D341Med (cell line): ENCODE results near the gene TBC1D7.

Source experiments
- DNase-seq: peaks from one replicate; pipeline ENCODE4 v3.0.0; 2012; ENCODE audit warnings: low spot score

TBC1D7 gene

GRCh38 chr6:13272131-13273046 is 55.9 kb downstream of the TBC1D7 start:
- no peak for DNase-seq

DNA sequence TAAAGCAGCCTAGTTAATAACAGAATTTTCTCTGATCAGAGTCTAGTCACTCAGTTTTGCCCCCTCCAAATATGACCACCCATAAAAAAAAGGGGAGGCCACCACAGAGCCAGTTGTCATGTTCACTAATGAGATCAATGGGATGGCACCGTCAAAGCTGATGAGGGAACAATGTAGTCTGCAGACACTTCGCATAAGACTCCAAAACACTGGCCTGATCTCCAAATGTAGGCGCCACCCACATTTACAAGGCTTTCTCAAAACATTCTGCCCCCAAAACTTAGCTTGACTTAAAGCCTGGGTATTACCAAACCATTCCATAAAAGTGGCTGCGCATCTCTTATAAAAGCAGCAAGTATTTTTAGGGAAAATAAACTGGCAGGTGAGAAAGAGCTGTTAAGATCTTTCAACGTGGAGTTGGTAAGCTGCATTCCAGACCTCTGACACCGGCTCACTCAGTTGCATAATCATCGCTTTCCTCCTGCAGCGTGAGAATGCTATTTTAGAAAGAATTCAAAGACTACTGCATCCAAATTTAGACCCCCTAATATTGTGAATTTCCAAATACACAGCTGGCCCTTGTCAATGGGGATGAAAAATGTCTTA is 59.3 kb downstream of the TBC1D7 start:
- no peak for DNase-seq

DNA sequence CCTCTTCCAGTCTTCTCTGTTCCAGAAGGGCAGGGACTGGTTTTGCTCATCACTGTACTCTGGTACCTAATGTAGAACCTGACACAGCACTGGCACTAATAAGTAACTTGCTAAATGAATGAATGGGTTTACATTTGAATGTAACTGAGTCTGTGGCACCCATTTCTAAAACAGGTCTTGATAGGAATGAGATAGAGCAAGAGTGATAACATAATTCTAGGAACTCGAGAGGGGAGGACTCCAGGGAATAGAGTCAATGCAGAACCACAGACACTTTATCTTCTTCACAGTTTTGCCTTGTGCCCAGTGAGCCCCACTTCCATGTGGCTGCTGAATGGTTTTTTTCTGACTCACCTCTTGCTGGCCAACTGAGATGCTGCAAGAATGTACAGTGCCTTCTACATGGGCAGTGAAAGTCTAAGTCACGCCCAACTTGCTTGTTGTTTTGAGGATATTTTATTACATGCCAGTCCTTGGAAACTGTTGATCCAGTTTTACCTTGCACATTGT is 61.1 kb downstream of the TBC1D7 start:
- no peak for DNase-seq

- DNase-seq, result no peak
Measured at GRCh38 chr6:13263669-13264068, 64.7 kb downstream of the TBC1D7 start.

DNA sequence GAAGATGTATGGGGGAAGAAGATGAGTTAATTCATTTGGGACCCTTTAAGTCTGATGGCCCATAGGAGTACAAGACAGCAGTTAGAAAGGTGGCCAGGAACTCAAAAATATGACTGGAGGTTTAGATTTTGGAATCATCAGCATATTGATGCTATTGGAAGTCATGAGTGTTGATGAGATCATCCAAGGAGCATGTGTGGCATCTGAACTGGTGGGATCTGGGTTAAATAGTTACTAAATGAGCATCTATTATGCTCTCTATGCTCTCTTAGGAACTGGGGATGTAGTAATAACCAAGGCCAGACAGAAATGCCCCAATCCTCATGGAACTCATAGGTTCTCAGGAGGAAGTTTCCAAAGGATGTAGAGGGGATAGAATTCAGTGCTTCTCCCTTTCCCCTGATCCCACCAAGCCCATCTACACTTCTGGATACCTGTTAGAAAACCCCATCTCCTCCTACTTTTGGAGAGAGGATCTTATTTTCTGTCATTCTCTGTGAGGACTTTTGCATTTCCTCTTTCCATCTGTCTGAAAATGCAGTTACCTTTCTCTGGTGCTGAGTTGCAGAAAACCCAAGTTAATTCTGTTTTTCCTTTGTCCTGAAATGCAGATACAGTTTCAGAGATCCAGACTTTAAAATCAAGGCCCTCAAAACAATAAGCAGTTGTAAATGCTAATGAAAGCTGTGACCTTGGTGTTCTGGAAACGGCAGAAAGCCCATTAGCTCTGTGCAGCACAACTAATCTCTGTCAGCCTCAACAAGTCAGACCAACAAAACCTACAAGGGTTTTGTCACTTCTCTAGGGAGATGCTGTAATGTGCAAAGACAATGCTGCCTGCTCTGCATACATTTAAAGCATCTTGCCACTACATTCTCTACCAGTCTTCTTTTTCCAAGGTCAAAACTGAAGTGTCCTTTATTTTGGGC is 65.8 kb downstream of the TBC1D7 start:
- DNase-seq, result no peak

DNA sequence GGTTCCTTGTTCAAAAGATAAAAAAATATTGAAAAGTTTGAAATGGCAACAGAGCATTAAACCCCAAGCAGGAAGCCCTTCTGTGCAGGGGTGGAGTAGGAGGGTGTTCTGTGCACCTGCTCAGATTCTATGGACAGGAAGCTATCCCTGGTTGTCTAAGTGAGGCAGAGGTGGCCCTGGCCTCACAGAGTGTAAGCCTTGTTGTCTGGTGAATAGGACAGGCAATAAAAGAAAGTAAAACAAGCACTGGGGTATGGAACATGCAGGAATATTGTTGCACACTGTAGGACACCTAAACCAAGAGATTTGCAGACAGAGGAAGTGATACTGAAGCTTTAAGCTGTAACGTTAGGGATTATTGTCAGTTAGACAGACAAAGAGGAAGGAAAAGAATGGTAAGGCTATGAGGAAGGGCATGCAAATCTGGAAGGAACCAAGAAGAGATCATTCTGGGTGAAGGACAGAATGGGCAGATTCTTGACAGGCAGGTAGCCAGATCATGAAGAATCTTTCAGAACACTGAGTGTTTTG is 66.8 kb downstream of the TBC1D7 start:
- DNase-seq, result no peak

GRCh38 chr6:13260831-13261230 is 67.5 kb downstream of the TBC1D7 start:
- DNase-seq, result no peak

- DNase-seq, result no peak
Measured at GRCh38 chr6:13260101-13260598, 68.2 kb downstream of the TBC1D7 start.

- no peak for DNase-seq
Measured at GRCh38 chr6:13259393-13259792, 68.9 kb downstream of the TBC1D7 start.

DNA sequence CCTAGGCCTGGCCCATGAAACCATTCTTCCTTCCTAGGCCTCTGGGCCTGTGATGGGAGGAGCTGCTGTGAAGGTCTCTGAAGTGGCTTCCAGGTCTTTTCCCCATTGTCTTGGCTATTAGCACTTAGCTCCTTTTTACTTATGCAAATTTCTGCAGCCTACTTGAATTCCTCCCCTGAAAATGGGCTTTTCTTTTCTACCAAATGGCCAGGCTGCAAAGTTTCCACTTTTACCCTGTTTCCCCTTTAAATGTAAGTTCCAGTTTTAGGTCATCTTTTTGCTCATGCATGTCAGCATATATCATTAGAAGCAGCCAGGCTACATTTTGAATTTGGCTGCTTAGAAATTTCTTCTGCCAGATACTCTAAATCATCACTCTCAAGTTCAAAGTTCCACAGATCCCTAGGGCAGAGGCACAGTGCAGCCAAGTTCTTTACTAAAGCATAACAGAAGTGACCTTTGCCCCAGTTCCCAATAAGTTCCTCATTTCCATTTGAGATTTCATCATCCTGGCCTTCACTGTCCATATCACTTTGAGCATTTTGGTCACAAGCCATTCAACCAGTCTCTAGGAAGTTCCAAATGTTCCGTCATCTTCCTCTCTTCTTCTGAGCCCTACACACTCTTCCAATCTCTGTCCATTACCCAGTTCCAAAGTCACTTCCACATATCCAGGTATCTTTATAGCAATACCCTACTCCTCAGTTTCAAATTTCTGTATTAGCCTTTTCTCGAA is 71.9 kb downstream of the TBC1D7 start:
- DNase-seq, result no peak
